Ovary (tissue), 3 donors: Measurements from ENCODE around the gene KIAA0825.

ENCODE experiments used
- CTCF ChIP-seq, 3 donors: fragments of 450-650 bp in 2 of 3; fragments of 200-600 bp in 1 of 3; IDR thresholded peaks; one replicate each; pipeline versions ENCODE4 v1.5.1 to v1.8.0; 2016 to 2022; ENCODE audit warnings: antibody characterized with exemption in 3 of 3, mild to moderate bottlenecking in 1 of 3
- EP300 ChIP-seq: sonication (generic); formaldehyde crosslinking; IDR thresholded peaks from one replicate; pipeline ENCODE4 v1.6.1; 2017; ENCODE audit warnings: antibody characterized with exemption
- POLR2A ChIP-seq: fragments of 450-650 bp; IDR thresholded peaks from one replicate; pipeline ENCODE4 v1.6.1; 2017; ENCODE audit warnings: antibody characterized with exemption, mild to moderate bottlenecking, moderate library complexity
- donor health status: DM: no; HTN: no; CAD: no.

- TF ChIP-seq POLR2A (no peak), CTCF (IDR thresholded peaks at IDR 0.05) (no peak), EP300 (no peak)
Measured at GRCh38 chr5:94595281-94595840, 23.0 kb downstream of the KIAA0825 start.
